Subcutaneous abdominal adipose tissue (tissue), 5 donors: Measurements from ENCODE around the gene LARP4B.

Experiments used
- H3K27ac ChIP-seq: one replicate; pipeline ENCODE4 v1.7.0; 2013; ENCODE audit warnings: low read depth, mild to moderate bottlenecking, inconsistent platforms, low read length, moderate library complexity
- H3K27me3 ChIP-seq, 5 donors: one replicate each; pipeline ENCODE4 v1.7.0; 2013; ENCODE audit warnings: low read length in 5 of 5, inconsistent platforms in 1 of 5; ENCODE audit not compliant: control insufficient read depth in 5 of 5, insufficient read depth in 4 of 5
- H3K36me3 ChIP-seq, 5 donors: one replicate each; pipeline ENCODE4 v1.7.0; 2013; ENCODE audit warnings: low read length in 5 of 5; ENCODE audit not compliant: control insufficient read depth in 5 of 5, insufficient read depth in 5 of 5
- H3K4me1 ChIP-seq, 5 donors: one replicate each; pipeline ENCODE4 v1.7.0; 2013; ENCODE audit warnings: low read length in 5 of 5, mild to moderate bottlenecking in 3 of 5, moderate library complexity in 1 of 5; ENCODE audit not compliant: control insufficient read depth in 5 of 5, insufficient read depth in 5 of 5
- H3K4me3 ChIP-seq, 5 donors: one replicate each; pipeline ENCODE4 v1.7.0; 2013; ENCODE audit warnings: low read length in 5 of 5, low read depth in 1 of 5
- H3K9ac ChIP-seq, 5 donors: one replicate each; pipeline ENCODE4 v1.7.0; 2013; ENCODE audit warnings: low read length in 5 of 5, mild to moderate bottlenecking in 4 of 5, moderate library complexity in 3 of 5
- H3K9me3 ChIP-seq, 5 donors: one replicate each; pipeline ENCODE4 v1.7.0; 2013; ENCODE audit warnings: low read length in 5 of 5; ENCODE audit not compliant: control insufficient read depth in 5 of 5
- donor health status: healthy.
- donor health status: healthy.
- donor health status: healthy.
- donor health status: healthy.
- donor health status: healthy.

LARP4B gene

DNA sequence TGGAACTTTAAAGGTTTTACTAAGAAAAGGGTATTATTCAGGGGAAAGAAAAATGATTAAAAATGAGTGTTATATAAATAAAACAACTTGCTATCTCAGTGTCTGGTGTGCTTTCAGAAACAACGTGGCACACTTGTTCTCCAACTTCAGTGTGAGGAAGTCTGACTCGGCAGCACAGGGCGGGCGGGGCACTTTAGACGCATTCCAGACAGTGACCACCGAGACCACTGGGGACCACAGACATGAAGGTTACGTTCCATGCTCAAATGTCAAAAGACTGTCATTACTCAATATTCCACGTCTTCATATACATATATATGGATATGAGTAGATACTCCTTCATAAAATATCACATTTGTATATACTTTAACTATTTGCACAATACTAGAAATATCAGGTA is 87.0 kb downstream of the LARP4B start:
- Histone ChIP-seq H3K9me3 (peaks cover 0 to 2% (median under 1%) of the 10 kb centered on the region in 5 donors), H3K9ac (no peak overlapping the region), H3K27ac (no peak overlapping the region), H3K4me3 (no peak overlapping the region), H3K27me3 (no peaks in the 10 kb centered on the region), H3K36me3 (peaks cover 15 to 54% (median 49%) of the 10 kb centered on the region in 5 donors), H3K4me1 (peaks cover 0 to 10% (median 0%) of the 10 kb centered on the region in 5 donors)

DNA sequence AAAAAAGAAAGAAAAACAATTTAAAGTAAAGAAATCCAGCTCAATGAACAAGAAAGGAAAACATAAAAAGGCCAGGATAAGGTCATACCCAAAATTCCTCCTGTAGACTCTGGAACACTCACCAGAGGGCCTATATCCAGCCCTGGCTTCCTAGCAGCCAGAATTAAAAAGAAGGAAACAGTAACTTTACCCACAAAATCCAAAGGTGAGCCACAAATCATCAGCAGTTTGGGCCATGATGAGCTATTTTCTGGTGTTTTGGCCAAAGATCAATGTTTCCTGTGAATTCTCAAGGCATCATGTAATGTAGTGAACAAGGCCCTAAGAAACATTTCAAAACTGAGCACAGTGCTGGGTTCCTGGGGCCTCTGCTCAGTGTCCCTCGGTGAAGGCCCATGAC is 87.8 kb downstream of the LARP4B start:
- no peaks in the 10 kb centered on the region for H3K27me3 ChIP-seq
- no peak overlapping the region for H3K27ac ChIP-seq
- H3K4me1 ChIP-seq: peaks cover 0 to 10% (median 0%) of the 10 kb centered on the region in 5 donors
- no peaks in the 10 kb centered on the region for H3K9me3 ChIP-seq
- no peak overlapping the region for H3K9ac ChIP-seq
- H3K4me3 ChIP-seq: no peak overlapping the region
- peaks cover 17 to 60% (median 52%) of the 10 kb centered on the region in 5 donors for H3K36me3 ChIP-seq

DNA sequence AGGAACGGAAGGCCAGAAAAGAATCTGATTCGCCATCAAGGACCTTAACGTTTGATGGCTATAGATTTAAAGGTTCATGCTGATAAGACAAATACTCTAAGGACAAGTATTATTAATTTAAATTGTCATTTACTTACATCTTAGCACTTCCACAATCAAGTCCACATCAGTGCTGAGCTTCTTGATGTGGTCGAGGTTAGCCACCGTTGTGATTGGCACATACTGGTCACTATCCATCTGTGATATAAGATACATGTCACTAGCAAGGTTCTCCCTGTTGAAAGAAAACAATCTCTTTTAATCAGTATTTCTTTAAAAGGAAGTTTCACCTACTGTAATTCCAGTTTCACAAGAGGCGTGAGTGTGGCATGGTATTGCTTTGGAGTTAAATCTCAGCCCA is 88.7 kb downstream of the LARP4B start:
- no peak overlapping the region for H3K27ac ChIP-seq
- H3K27me3 ChIP-seq: no peaks in the 10 kb centered on the region
- no peaks in the 10 kb centered on the region for H3K9me3 ChIP-seq
- no peak overlapping the region for H3K4me3 ChIP-seq
- H3K9ac ChIP-seq: no peak overlapping the region
- peaks cover 0 to 10% (median 0%) of the 10 kb centered on the region in 5 donors for H3K4me1 ChIP-seq
- H3K36me3 ChIP-seq: peaks cover 17 to 63% (median 52%) of the 10 kb centered on the region in 5 donors

DNA sequence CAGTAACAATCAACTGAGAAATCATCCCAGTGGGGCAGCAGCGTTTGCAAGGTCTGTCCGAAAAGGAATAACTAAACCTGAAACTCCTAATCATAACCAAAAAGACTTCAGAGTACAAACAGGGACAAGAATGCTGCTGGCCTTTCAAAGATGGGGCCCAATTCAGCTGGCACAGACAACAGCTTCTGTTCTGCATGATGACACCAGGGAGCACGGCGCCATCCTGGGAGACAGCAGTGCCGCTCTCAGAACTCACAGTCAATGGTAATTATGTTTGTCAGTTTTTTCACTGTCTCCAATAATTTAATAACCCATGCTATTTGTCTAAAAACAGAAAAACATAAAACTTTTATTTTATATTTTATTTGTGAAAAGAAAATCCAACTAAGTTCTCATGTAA is 90.0 kb downstream of the LARP4B start:
- Histone ChIP-seq H3K9ac (no peak overlapping the region), H3K36me3 (peaks cover 17 to 52% (median 50%) of the 10 kb centered on the region in 5 donors), H3K27ac (no peak overlapping the region), H3K9me3 (no peaks in the 10 kb centered on the region), H3K4me3 (no peak overlapping the region), H3K4me1 (peaks cover 0 to 9% (median 0%) of the 10 kb centered on the region in 5 donors), H3K27me3 (no peaks in the 10 kb centered on the region)

DNA sequence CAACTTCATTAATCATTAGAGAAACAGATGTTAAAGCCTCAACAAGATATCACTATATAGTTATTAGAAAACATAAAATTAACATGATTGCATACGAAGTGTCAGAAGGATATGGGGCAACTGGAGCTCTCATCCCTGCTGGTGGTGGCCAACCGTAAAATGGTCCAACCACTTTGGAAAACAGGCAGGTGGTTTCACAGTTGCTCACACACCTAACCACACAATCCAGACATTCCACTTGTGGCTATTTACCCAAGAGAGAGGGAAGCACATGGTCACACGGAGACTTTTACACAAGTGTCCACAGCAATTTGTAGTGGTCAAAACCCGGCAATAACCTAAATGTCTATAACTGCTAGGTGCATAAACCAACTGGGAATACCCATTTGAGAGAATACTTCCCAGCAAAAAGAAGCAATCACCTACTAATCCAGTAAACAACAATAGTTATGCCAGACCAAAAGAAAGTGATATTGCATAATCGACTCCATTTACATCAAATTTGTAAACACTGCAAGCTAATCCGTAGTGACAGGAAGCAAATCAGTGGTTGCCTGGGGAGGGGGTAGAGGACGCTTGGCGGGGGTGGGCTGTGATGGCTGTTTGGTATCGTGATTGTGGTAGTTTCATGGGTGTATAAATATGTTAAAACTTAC is 91.8 kb downstream of the LARP4B start:
- H3K9ac ChIP-seq: no peak overlapping the region
- H3K36me3 ChIP-seq: peaks cover 22 to 62% (median 53%) of the 10 kb centered on the region in 5 donors
- no peak overlapping the region for H3K27ac ChIP-seq
- no peak overlapping the region for H3K4me3 ChIP-seq
- H3K4me1 ChIP-seq: no peaks in the 10 kb centered on the region
- no peaks in the 10 kb centered on the region for H3K27me3 ChIP-seq
- H3K9me3 ChIP-seq: no peaks in the 10 kb centered on the region

DNA sequence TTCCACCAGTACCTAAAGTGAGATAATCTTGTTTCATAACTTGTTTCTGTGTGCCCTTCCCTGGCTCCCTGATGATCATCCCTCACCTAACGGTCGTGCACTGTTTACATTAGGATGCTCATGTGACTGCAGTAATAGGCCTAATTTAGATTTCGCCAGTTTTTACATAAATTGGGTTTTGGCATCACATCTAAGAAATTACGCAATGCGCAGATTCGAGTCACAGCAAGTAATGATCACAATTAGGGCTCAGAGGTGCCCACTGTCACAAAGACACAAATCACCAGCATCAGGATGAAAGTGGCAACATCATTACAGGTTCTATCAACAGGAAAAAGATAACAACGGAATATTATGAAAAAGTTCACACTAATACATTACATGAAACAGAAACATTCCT is 94.7 kb downstream of the LARP4B start:
- Histone ChIP-seq H3K27ac (no peak overlapping the region), H3K4me3 (no peak overlapping the region), H3K27me3 (no peaks in the 10 kb centered on the region), H3K9ac (no peak overlapping the region), H3K4me1 (no peaks in the 10 kb centered on the region), H3K9me3 (no peaks in the 10 kb centered on the region), H3K36me3 (peaks cover 15 to 46% (median 42%) of the 10 kb centered on the region in 5 donors)

DNA sequence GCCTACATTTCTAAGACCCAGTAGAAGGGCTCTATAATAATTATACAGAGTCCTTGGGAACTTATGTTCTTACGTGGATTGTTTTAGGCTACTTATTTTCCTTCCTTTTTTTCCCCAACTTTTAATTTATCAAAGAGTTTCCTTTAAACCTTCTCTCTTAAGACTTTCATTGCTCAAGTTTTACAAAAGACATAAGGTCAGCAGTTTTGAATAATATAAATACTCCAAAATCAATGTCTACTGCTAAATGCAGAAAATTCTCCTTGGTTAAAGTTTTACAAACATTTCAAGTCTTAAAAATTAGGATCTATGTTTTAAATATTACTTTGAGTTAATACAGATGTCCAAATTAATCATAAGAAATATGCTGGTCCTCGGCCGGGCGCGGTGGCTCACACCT is 97.0 kb downstream of the LARP4B start:
- no peak overlapping the region for H3K4me3 ChIP-seq
- H3K27ac ChIP-seq: no peak overlapping the region
- H3K27me3 ChIP-seq: no peaks in the 10 kb centered on the region
- no peaks in the 10 kb centered on the region for H3K4me1 ChIP-seq
- H3K36me3 ChIP-seq: peaks cover 18 to 37% (median 26%) of the 10 kb centered on the region in 5 donors
- H3K9me3 ChIP-seq: no peaks in the 10 kb centered on the region
- H3K9ac ChIP-seq: no peak overlapping the region

DNA sequence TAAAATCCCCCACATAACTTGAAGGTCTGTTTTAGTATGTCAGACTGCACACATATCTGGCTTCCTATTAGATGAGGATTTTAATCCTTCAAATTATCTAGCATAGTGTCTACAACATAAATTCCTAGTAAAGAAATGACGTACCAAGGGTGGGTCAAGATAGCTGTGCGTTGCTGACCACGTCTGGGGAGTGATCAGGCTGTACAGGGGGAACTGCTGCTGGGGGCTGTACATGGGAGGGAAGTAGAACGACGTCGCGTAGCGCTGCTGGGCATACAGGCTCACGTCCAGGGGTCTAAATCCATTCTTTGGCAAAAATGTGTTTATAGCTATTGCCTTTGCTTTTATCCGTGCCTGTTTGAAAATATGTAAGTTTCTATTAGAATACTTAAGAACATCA is 102.3 kb downstream of the LARP4B start:
- Histone ChIP-seq H3K4me1 (no peaks in the 10 kb centered on the region), H3K4me3 (no peak overlapping the region), H3K27me3 (no peaks in the 10 kb centered on the region), H3K9me3 (no peaks in the 10 kb centered on the region), H3K9ac (no peak overlapping the region), H3K36me3 (peaks cover 19 to 61% (median 51%) of the 10 kb centered on the region in 5 donors), H3K27ac (no peak overlapping the region)

DNA sequence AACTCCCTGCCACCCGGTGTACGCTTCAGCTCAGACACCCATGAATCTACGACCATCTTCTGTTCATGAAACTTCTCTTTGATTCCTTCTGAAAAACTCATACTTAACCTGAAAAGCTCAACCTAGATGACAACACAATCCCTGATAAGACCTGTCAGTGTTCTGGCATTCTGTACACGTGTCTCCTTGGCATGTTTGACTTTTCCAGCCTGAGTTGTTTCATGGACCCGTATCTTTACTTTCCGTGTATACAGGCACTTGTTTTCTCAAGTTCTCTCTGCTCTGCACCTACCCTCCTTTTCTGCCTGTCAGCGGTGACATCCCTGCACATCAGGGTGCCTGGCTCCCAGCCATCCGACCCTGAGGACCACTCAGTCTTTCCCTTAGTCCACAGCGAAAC is 103.3 kb downstream of the LARP4B start:
- peaks cover 19 to 70% (median 60%) of the 10 kb centered on the region in 5 donors for H3K36me3 ChIP-seq
- H3K9ac ChIP-seq: no peak overlapping the region
- H3K27me3 ChIP-seq: no peaks in the 10 kb centered on the region
- no peak overlapping the region for H3K27ac ChIP-seq
- no peaks in the 10 kb centered on the region for H3K4me1 ChIP-seq
- H3K9me3 ChIP-seq: no peaks in the 10 kb centered on the region
- H3K4me3 ChIP-seq: no peak overlapping the region

DNA sequence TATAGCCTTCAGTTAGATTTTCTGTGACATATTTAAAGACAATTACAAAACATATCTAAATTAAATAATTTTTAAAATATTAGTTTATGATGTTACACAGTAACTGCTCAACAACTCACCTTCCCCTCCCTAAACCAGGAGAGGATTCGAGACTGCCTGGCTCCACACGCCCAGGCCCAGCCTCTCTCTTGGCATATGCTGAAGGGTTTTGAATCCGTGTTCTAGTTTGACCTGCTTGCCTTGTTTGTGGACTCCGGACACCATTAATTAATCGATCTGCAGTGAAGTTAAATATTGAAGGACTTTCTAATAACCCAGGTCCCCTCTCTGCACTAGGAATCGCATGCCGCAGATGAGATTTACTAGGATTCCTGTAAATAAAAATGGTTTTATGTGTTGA is 106.6 kb downstream of the LARP4B start:
- Histone ChIP-seq H3K27ac (no peak overlapping the region), H3K4me1 (peaks cover 0 to 20% (median 7%) of the 10 kb centered on the region in 5 donors), H3K9me3 (no peaks in the 10 kb centered on the region), H3K36me3 (peaks cover 14 to 90% (median 74%) of the 10 kb centered on the region in 5 donors), H3K4me3 (no peak overlapping the region), H3K27me3 (no peaks in the 10 kb centered on the region), H3K9ac (no peak overlapping the region)
